BJ (cell line): ENCODE data around the gene CCDC154. TPM values are rescaled to one million over a fixed set of nuclear protein-coding genes. Genes with fewer than 3 reads are reported as not detected.

Source experiments
- CTCF ChIA-PET: fragments of 350-600 bp; formaldehyde crosslinking; extraction: SDS; loops from one replicate; lab custom pipeline; 2021; ENCODE audit warnings: antibody characterized with exemption, inconsistent platforms; lab: Yijun Ruan, JAX
- POLR2A ChIA-PET: fragments of 300-600 bp; sonication (Branson Sonifier 250); formaldehyde crosslinking; extraction: SDS; loops from one replicate; lab custom pipeline; 2021; ENCODE audit warnings: antibody characterized with exemption; lab: Charles Lee
- DNase-seq: peaks from one replicate; pipeline ENCODE4 v3.0.0-alpha.2; 2011; ENCODE audit warnings: low read depth
- H3K27me3 ChIP-seq: 2 replicates; pipeline ENCODE4 v1.6.0; 2011; ENCODE audit warnings: low read length; ENCODE audit not compliant: control insufficient read depth, insufficient read depth
- H3K36me3 ChIP-seq: 2 replicates; pipeline ENCODE4 v1.5.1; 2011; ENCODE audit warnings: low read length; ENCODE audit not compliant: control insufficient read depth, insufficient read depth
- H3K4me3 ChIP-seq: 2 replicates; pipeline ENCODE4 v1.5.1; 2011; ENCODE audit warnings: low read depth, mild to moderate bottlenecking, control low read depth, low read length
- CTCF ChIP-seq: IDR thresholded peaks from 2 replicates; pipeline ENCODE4 v1.5.1; 2011; ENCODE audit warnings: low read depth, mild to moderate bottlenecking, control low read depth, inconsistent platforms, low read length, moderate library complexity; ENCODE audit not compliant: insufficient read depth
- polyA plus RNA-seq: library from polyadenylated mRNA; depleted of rRNA; stranded (reverse); fragments of >200 nt; gene quantifications from 2 replicates; pipeline ENCODE4 v1.2.3, GENCODE V29; 2011

The CCDC154 gene
- polyA plus RNA-seq, 1 experiment = 0.04 TPM

- Histone ChIP-seq H3K36me3 (peaks cover 8% of the 10 kb centered on the region), H3K4me3 (no peak overlapping the region), H3K27me3 (no peaks in the 10 kb centered on the region)
- peak; percentile 15 for DNase-seq
- no peak for TF ChIP-seq CTCF
- ChIA-PET POLR2A (no interaction called here), CTCF (no interaction called here)
These were observed 16.8 kb upstream of the CCDC154 start for GRCh38 chr16:1461146-1461545.

GRCh38 chr16:1460602-1461138 is 16.3 kb upstream of the CCDC154 start:
- no peak for DNase-seq
- peaks cover 11% of the 10 kb centered on the region for H3K36me3 ChIP-seq
- ChIA-PET POLR2A (no interaction called here), CTCF (no interaction called here)
- no peak overlapping the region for H3K4me3 ChIP-seq
- TF ChIP-seq CTCF = no peak
- no peaks in the 10 kb centered on the region for H3K27me3 ChIP-seq

- Histone ChIP-seq H3K4me3 (no peak overlapping the region), H3K27me3 (no peaks in the 10 kb centered on the region), H3K36me3 (peaks cover 14% of the 10 kb centered on the region)
- no peak for TF ChIP-seq CTCF
- ChIA-PET CTCF (interaction anchor here (1.8 kb wide), 1 partner anchor 246 kb away, joined by 4 read pairs; the partner anchor contains the start of gene MAPK8IP3), POLR2A (no interaction called here)
- DNase-seq = no peak
These were observed 15.6 kb upstream of the CCDC154 start for GRCh38 chr16:1459967-1460366.

GRCh38 chr16:1458977-1459341 is 14.6 kb upstream of the CCDC154 start:
- Histone ChIP-seq H3K27me3 (no peaks in the 10 kb centered on the region), H3K36me3 (peaks cover 16% of the 10 kb centered on the region), H3K4me3 (no peak overlapping the region)
- ChIA-PET POLR2A (no interaction called here), CTCF (interaction anchor here (0.6 to 1.8 kb wide), 2 partner anchors 32 to 247 kb away, joined by 4 read pairs; partner anchors contain the start of gene MAPK8IP3)
- no peak for DNase-seq
- no peak for TF ChIP-seq CTCF

GRCh38 chr16:1458336-1458976 is 14.1 kb upstream of the CCDC154 start:
- no peak for TF ChIP-seq CTCF
- CTCF ChIA-PET = interaction anchor here (1.8 kb wide), 1 partner anchor 248 kb away, joined by 4 read pairs; the partner anchor contains the start of gene MAPK8IP3
- peak; percentile 19 for DNase-seq
- H3K27me3 ChIP-seq = no peaks in the 10 kb centered on the region
- H3K36me3 ChIP-seq = peaks cover 18% of the 10 kb centered on the region
- POLR2A ChIA-PET = no interaction called here
- no peak overlapping the region for H3K4me3 ChIP-seq
